CD4-positive, alpha-beta T cell treated with Interleukin-4 for 1 hour (primary cell): ENCODE results near the gene CNNM1.

ENCODE experiments used
- DNase-seq, 2 donors: peaks; one replicate each; pipeline ENCODE4 v3.0.0-alpha.2; 2020 to 2022

CNNM1 gene

GRCh38 chr10:99375426-99375825 lies 46.3 kb downstream of the CNNM1 start:
- no peak for DNase-seq

GRCh38 chr10:99382176-99382575 lies 53.0 kb downstream of the CNNM1 start:
- DNase-seq: no peak

GRCh38 chr10:99387071-99387470 lies 57.9 kb downstream of the CNNM1 start:
- no peak for DNase-seq

- no peak for DNase-seq
These were observed 58.4 kb downstream of the CNNM1 start for GRCh38 chr10:99387541-99387940.

- no peak for DNase-seq
These were observed 60.7 kb downstream of the CNNM1 start for GRCh38 chr10:99389729-99390480.

GRCh38 chr10:99391346-99391745 lies 62.2 kb downstream of the CNNM1 start:
- DNase-seq: no peak

- no peak for DNase-seq
These were observed 63.9 kb downstream of the CNNM1 start for GRCh38 chr10:99393036-99393435.

- no peak for DNase-seq
These were observed 64.5 kb downstream of the CNNM1 start for GRCh38 chr10:99393683-99394082.

GRCh38 chr10:99394256-99394655 lies 65.1 kb downstream of the CNNM1 start:
- no peak for DNase-seq

- no peak for DNase-seq
These were observed 65.7 kb downstream of the CNNM1 start for GRCh38 chr10:99394761-99395386.

GRCh38 chr10:99395750-99396445 lies 66.7 kb downstream of the CNNM1 start:
- no peak for DNase-seq

GRCh38 chr10:99396471-99396870 lies 67.3 kb downstream of the CNNM1 start:
- DNase-seq: no peak

GRCh38 chr10:99399664-99400063 lies 70.5 kb downstream of the CNNM1 start:
- no peak for DNase-seq

GRCh38 chr10:99403674-99404073 lies 74.5 kb downstream of the CNNM1 start:
- DNase-seq: peak in 1 of 2 donors; percentile 13

GRCh38 chr10:99406149-99406548 lies 77.0 kb downstream of the CNNM1 start:
- no peak for DNase-seq

GRCh38 chr10:99410146-99410545 lies 81.0 kb downstream of the CNNM1 start:
- DNase-seq: no peak

GRCh38 chr10:99410876-99411275 lies 81.7 kb downstream of the CNNM1 start:
- no peak for DNase-seq

GRCh38 chr10:99411546-99411945 lies 82.4 kb downstream of the CNNM1 start:
- DNase-seq: no peak

GRCh38 chr10:99412099-99412498 lies 82.9 kb downstream of the CNNM1 start:
- no peak for DNase-seq

- DNase-seq: no peak
These were observed 89.9 kb downstream of the CNNM1 start for GRCh38 chr10:99418910-99419624.

GRCh38 chr10:99419688-99420087 lies 90.5 kb downstream of the CNNM1 start:
- DNase-seq: no peak

- DNase-seq: no peak
These were observed 92.1 kb downstream of the CNNM1 start for GRCh38 chr10:99421233-99421739.

GRCh38 chr10:99422529-99423096 lies 93.5 kb downstream of the CNNM1 start:
- no peak for DNase-seq
